ENCODE results near the gene FRYL. TPM values are rescaled to one million over a fixed set of nuclear protein-coding genes. Genes with fewer than 3 reads are reported as not detected.

Gene FRYL
- total and polyA plus RNA-seq, 2 donors (not counting 1 experiment from before 2014, with no cell fraction given) = 20.3 to 61.4 TPM

- H3K4me2 ChIP-seq (ENCODE audit: extremely low read depth, insufficient read depth, low read length) = no peak overlapping the region
These were observed 134.8 kb downstream of the FRYL start for GRCh38 chr4:48645225-48645794.

GRCh38 chr4:48642421-48643374 lies 137.4 kb downstream of the FRYL start:
- Histone ChIP-seq H3K36me3 (ENCODE audit: control insufficient read depth, insufficient read depth, low read length) (no peaks in the 10 kb centered on the region), H3K4me2 (ENCODE audit: extremely low read depth, insufficient read depth, low read length) (peak overlapping the region; percentile 64), H3K4me1 (ENCODE audit: control insufficient read depth, extremely low read depth, insufficient read depth, low read length) (peaks cover 5% of the 10 kb centered on the region), H3K9me3 (ENCODE audit: control insufficient read depth, insufficient read depth, low read depth, low read length) (no peaks in the 10 kb centered on the region), H3K9ac (ENCODE audit: insufficient read depth, low read length) (no peak overlapping the region), H3K79me2 (ENCODE audit: control insufficient read depth, insufficient read depth, low read length) (no peaks in the 10 kb centered on the region), H3K27me3 (ENCODE audit: control insufficient read depth, insufficient read depth, low read length) (no peaks in the 10 kb centered on the region), H4K20me1 (ENCODE audit: control insufficient read depth, extremely low read depth, insufficient read depth, low read length) (no peaks in the 10 kb centered on the region), H3K27ac (ENCODE audit: insufficient read depth, low read length) (no peak overlapping the region), H3K4me3 (replicated peaks in 1 of 4; ENCODE audit: control extremely low read depth in 1 of 4, insufficient read depth in 1 of 4, low read depth in 3 of 4, low read length in 4 of 4) (no peak overlapping the region), H2AFZ (ENCODE audit: low read length) (no peak overlapping the region)
- peak; percentile 57 to 71 for DNase-seq (ENCODE audit: low read depth in 2 of 2)
- TF ChIP-seq EZH2 (IDR thresholded peaks at IDR 0.05; ENCODE audit: low read length, missing control alignments) (no peak), CTCF (conservative IDR thresholded peaks at IDR 0.05 in 1 of 2, IDR thresholded peaks at IDR 0.05 in 1 of 2; ENCODE audit: low read depth in 1 of 2, low read length in 2 of 2) (no peak)

More at GRCh38 chr4:48645225-48645794, 134.8 kb downstream of the FRYL start:
- peak in 1 of 2 donors; percentile 24 for DNase-seq (ENCODE audit: low read depth in 2 of 2)
- H3K9ac ChIP-seq (ENCODE audit: insufficient read depth, low read length) = no peak overlapping the region
- no peak overlapping the region for H3K4me3 ChIP-seq (replicated peaks in 1 of 4; ENCODE audit: control extremely low read depth in 1 of 4, insufficient read depth in 1 of 4, low read depth in 3 of 4, low read length in 4 of 4)
- H4K20me1 ChIP-seq (ENCODE audit: control insufficient read depth, extremely low read depth, insufficient read depth, low read length) = no peaks in the 10 kb centered on the region
- H3K9me3 ChIP-seq (ENCODE audit: control insufficient read depth, insufficient read depth, low read depth, low read length) = no peaks in the 10 kb centered on the region
- peaks cover 5% of the 10 kb centered on the region for H3K4me1 ChIP-seq (ENCODE audit: control insufficient read depth, extremely low read depth, insufficient read depth, low read length)
- no peak for TF ChIP-seq CTCF (conservative IDR thresholded peaks at IDR 0.05 in 1 of 2, IDR thresholded peaks at IDR 0.05 in 1 of 2; ENCODE audit: low read depth in 1 of 2, low read length in 2 of 2)
- TF ChIP-seq EZH2 (IDR thresholded peaks at IDR 0.05; ENCODE audit: low read length, missing control alignments) = no peak
- H3K36me3 ChIP-seq (ENCODE audit: control insufficient read depth, insufficient read depth, low read length) = no peaks in the 10 kb centered on the region
- no peaks in the 10 kb centered on the region for H3K79me2 ChIP-seq (ENCODE audit: control insufficient read depth, insufficient read depth, low read length)
- no peaks in the 10 kb centered on the region for H3K27me3 ChIP-seq (ENCODE audit: control insufficient read depth, insufficient read depth, low read length)
- H2AFZ ChIP-seq (ENCODE audit: low read length) = no peak overlapping the region
- no peak overlapping the region for H3K27ac ChIP-seq (ENCODE audit: insufficient read depth, low read length)

- no peaks in the 10 kb centered on the region for H3K36me3 ChIP-seq (ENCODE audit: control insufficient read depth, insufficient read depth, low read length)
- no peak overlapping the region for H3K4me3 ChIP-seq (replicated peaks in 1 of 4; ENCODE audit: control extremely low read depth in 1 of 4, insufficient read depth in 1 of 4, low read depth in 3 of 4, low read length in 4 of 4)
- no peak overlapping the region for H2AFZ ChIP-seq (ENCODE audit: low read length)
- H3K27ac ChIP-seq (ENCODE audit: insufficient read depth, low read length) = no peak overlapping the region
- TF ChIP-seq CTCF (conservative IDR thresholded peaks at IDR 0.05 in 1 of 2, IDR thresholded peaks at IDR 0.05 in 1 of 2; ENCODE audit: low read depth in 1 of 2, low read length in 2 of 2) = no peak
- TF ChIP-seq EZH2 (IDR thresholded peaks at IDR 0.05; ENCODE audit: low read length, missing control alignments) = no peak
- no peaks in the 10 kb centered on the region for H4K20me1 ChIP-seq (ENCODE audit: control insufficient read depth, extremely low read depth, insufficient read depth, low read length)
- DNase-seq (ENCODE audit: low read depth in 2 of 2) = no peak
- H3K79me2 ChIP-seq (ENCODE audit: control insufficient read depth, insufficient read depth, low read length) = no peaks in the 10 kb centered on the region
- H3K9ac ChIP-seq (ENCODE audit: insufficient read depth, low read length) = no peak overlapping the region
- H3K4me1 ChIP-seq (ENCODE audit: control insufficient read depth, extremely low read depth, insufficient read depth, low read length) = peaks cover 5% of the 10 kb centered on the region
- H3K4me2 ChIP-seq (ENCODE audit: extremely low read depth, insufficient read depth, low read length) = no peak overlapping the region
- no peaks in the 10 kb centered on the region for H3K27me3 ChIP-seq (ENCODE audit: control insufficient read depth, insufficient read depth, low read length)
- H3K9me3 ChIP-seq (ENCODE audit: control insufficient read depth, insufficient read depth, low read depth, low read length) = no peaks in the 10 kb centered on the region
These were observed 138.7 kb downstream of the FRYL start for GRCh38 chr4:48641401-48641800.

Measured in fibroblast of lung (primary cell).